ENCODE results near the gene ANKS3.

The ANKS3 gene

GRCh38 chr16:4775005-4775404 lies 40.9 kb upstream of the ANKS3 start:
- TF ChIP-seq, protein P1, sequence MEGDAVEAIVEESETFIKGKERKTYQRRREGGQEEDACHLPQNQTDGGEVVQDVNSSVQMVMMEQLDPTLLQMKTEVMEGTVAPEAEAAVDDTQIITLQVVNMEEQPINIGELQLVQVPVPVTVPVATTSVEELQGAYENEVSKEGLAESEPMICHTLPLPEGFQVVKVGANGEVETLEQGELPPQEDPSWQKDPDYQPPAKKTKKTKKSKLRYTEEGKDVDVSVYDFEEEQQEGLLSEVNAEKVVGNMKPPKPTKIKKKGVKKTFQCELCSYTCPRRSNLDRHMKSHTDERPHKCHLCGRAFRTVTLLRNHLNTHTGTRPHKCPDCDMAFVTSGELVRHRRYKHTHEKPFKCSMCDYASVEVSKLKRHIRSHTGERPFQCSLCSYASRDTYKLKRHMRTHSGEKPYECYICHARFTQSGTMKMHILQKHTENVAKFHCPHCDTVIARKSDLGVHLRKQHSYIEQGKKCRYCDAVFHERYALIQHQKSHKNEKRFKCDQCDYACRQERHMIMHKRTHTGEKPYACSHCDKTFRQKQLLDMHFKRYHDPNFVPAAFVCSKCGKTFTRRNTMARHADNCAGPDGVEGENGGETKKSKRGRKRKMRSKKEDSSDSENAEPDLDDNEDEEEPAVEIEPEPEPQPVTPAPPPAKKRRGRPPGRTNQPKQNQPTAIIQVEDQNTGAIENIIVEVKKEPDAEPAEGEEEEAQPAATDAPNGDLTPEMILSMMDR (conservative IDR thresholded peaks at IDR 0.05; ENCODE audit: control insufficient read depth, insufficient read depth, low read depth, low read length) = no peak
- H3K4me3 ChIP-seq (ENCODE audit: control insufficient read depth, low read depth, low read length) = no peak overlapping the region
- DNase-seq (ENCODE audit: low read depth) = no peak

DNA sequence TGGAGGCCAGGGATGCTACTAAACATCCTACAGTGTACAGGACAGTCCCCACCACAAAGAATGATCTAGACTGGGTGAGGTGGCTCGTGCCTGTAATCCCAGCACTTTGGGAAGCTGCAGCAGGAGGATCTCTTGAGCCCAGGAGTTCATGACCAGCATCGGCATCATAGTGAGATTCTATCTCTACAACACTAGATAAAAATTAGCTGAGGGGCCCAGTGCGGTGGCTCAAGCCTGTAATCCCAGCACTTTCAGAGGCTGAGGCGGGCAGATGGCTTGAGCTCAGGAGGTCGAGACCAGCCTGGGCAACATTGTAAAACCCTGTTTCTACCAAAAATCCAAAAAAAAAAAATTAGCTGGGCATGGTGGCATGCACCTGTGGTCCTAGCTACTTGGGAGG lies 38.3 kb upstream of the ANKS3 start:
- no peak for DNase-seq (ENCODE audit: low read depth)
- no peak overlapping the region for H3K4me3 ChIP-seq (ENCODE audit: control insufficient read depth, low read depth, low read length)
- TF ChIP-seq, protein P1 (conservative IDR thresholded peaks at IDR 0.05; ENCODE audit: control insufficient read depth, insufficient read depth, low read depth, low read length) = no peak

DNA sequence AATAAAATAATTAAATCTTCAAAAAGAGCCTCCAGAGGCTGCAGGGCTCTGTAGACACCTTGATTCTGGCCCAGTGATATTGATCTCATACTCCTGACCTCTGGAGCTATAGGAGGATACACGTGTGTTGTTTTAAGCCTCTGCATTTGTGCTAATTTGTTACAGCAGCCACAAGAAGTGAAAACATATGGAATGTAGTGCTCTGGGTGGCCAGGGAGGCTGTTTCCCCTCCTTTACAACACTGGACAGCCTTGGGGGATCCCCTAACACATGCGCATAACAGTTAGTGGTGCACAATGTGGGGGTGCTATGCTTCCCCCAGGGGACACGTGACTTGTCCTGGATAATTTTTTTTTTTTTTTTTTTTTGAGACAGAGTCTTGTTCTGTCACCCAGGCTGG lies 37.6 kb upstream of the ANKS3 start:
- no peak overlapping the region for H3K4me3 ChIP-seq (ENCODE audit: control insufficient read depth, low read depth, low read length)
- no peak for DNase-seq (ENCODE audit: low read depth)
- TF ChIP-seq, protein P1 (conservative IDR thresholded peaks at IDR 0.05; ENCODE audit: control insufficient read depth, insufficient read depth, low read depth, low read length) = no peak

GRCh38 chr16:4769306-4769638 lies 35.2 kb upstream of the ANKS3 start:
- TF ChIP-seq, protein P1 (conservative IDR thresholded peaks at IDR 0.05; ENCODE audit: control insufficient read depth, insufficient read depth, low read depth, low read length) = no peak
- peak overlapping the region; percentile 53 for H3K4me3 ChIP-seq (ENCODE audit: control insufficient read depth, low read depth, low read length)
- no peak for DNase-seq (ENCODE audit: low read depth)

- TF ChIP-seq, protein P1 (conservative IDR thresholded peaks at IDR 0.05; ENCODE audit: control insufficient read depth, insufficient read depth, low read depth, low read length) = no peak
- DNase-seq (ENCODE audit: low read depth) = peak; percentile 91
- peak overlapping the region; percentile 53 for H3K4me3 ChIP-seq (ENCODE audit: control insufficient read depth, low read depth, low read length)
Measured at GRCh38 chr16:4768549-4769305, 34.7 kb upstream of the ANKS3 start.

DNA sequence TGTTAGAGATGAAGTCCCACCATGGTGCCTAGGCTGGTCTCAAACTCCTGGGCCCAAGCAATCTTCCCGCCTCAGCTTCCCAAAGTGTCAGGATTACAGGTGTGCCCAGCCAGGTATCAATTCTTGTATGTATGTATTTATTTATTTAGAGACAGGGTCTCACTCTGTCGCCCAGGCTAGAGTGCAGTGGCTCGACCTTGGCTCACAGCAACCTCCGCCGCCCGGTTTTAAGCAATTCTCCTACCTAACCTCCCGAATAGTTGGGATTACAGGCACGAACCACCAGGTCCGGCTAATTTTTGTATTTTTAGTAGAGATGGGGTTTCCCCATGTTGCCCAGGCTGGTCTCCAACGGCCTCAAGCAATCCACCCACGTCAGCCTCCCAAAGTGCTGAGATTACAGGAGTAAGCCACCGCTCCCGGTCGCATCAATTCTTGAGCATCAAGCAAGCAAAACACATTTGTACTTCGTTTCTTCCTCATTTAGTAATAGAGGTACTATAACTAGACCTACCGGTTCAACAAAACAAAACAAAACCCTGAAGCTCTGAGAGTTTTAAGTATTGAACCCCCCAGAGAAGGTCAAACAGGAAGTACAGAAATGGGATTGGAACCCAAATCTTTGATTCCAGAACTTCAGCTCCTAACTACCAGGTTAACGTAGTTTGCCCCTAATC lies 33.9 kb upstream of the ANKS3 start:
- H3K4me3 ChIP-seq (ENCODE audit: control insufficient read depth, low read depth, low read length) = peak overlapping the region; percentile 53
- DNase-seq (ENCODE audit: low read depth) = peak; percentile 45
- TF ChIP-seq, protein P1 (conservative IDR thresholded peaks at IDR 0.05; ENCODE audit: control insufficient read depth, insufficient read depth, low read depth, low read length) = no peak
